Keratinocyte (primary cell): Measurements from ENCODE around the gene CORO2A. TPM values are rescaled to one million over a fixed set of nuclear protein-coding genes. Genes with fewer than 3 reads are reported as not detected.

Source experiments
- DNase-seq: peaks from one replicate; pipeline ENCODE4 v3.0.0-alpha.2; 2011; ENCODE audit warnings: low read depth, missing footprints, low spot score
- FAIRE-seq: peaks from 2 replicates; lab custom pipeline; 2011; peaks lifted over from hg19 to GRCh38; lab: Jason Lieb, UNC
- H2AFZ ChIP-seq: 2 replicates; pipeline ENCODE4 v1.6.0; 2012; ENCODE audit warnings: low read length, control low read depth, inconsistent platforms; ENCODE audit not compliant: control insufficient read depth
- H3K27ac ChIP-seq: 2 replicates; pipeline ENCODE4 v1.5.1; 2011; ENCODE audit warnings: low read length; ENCODE audit not compliant: control insufficient read depth, insufficient read depth
- H3K27me3 ChIP-seq: 3 replicates; pipeline ENCODE4 v1.6.0; 2011; ENCODE audit warnings: low read length; ENCODE audit not compliant: control insufficient read depth, insufficient read depth; ENCODE audit errors: extremely low read depth
- H3K36me3 ChIP-seq, 2 experiments: 2 replicates in 1 of 2; 3 replicates in 1 of 2; pipeline ENCODE4 v1.5.1; 2011; ENCODE audit warnings: low read length in 2 of 2, mild to moderate bottlenecking in 1 of 2; ENCODE audit not compliant: control insufficient read depth in 2 of 2, insufficient read depth in 2 of 2; ENCODE audit errors: extremely low read depth in 1 of 2
- H3K4me1 ChIP-seq: 3 replicates; pipeline ENCODE4 v1.5.1; 2011; ENCODE audit warnings: low read length; ENCODE audit not compliant: control insufficient read depth, insufficient read depth; ENCODE audit errors: extremely low read depth
- H3K4me2 ChIP-seq: 3 replicates; pipeline ENCODE4 v1.6.0; 2011; ENCODE audit warnings: low read depth, low read length; ENCODE audit not compliant: control insufficient read depth, insufficient read depth; ENCODE audit errors: extremely low read depth
- H3K4me3 ChIP-seq, 3 experiments: fragments of 200-600 bp in 1 of 3; sonication (generic) in 1 of 3; 2 replicates in 2 of 3; 3 replicates in 1 of 3; pipeline ENCODE4 v1.5.1; 2011 to 2016; ENCODE audit warnings: low read length in 3 of 3, mild to moderate bottlenecking in 3 of 3, control low read depth in 2 of 3, inconsistent platforms in 1 of 3, low read depth in 1 of 3, mixed read lengths in 1 of 3, mixed run types in 1 of 3, moderate library complexity in 1 of 3; ENCODE audit not compliant: control insufficient read depth in 2 of 3, insufficient read depth in 2 of 3; ENCODE audit errors: extremely low read depth in 1 of 3
- H3K79me2 ChIP-seq: 2 replicates; pipeline ENCODE4 v1.6.0; 2012; ENCODE audit warnings: low read length; ENCODE audit not compliant: control insufficient read depth, insufficient read depth
- H3K9ac ChIP-seq: 3 replicates; pipeline ENCODE4 v1.6.0; 2011; ENCODE audit warnings: low read length; ENCODE audit not compliant: control insufficient read depth, insufficient read depth; ENCODE audit errors: extremely low read depth
- H3K9me1 ChIP-seq: 3 replicates; pipeline ENCODE4 v1.6.0; 2011; ENCODE audit warnings: low read length; ENCODE audit not compliant: control insufficient read depth, insufficient read depth; ENCODE audit errors: extremely low read depth
- H3K9me3 ChIP-seq: 2 replicates; pipeline ENCODE4 v1.5.1; 2012; ENCODE audit warnings: low read depth, low read length; ENCODE audit not compliant: control insufficient read depth
- H4K20me1 ChIP-seq: 3 replicates; pipeline ENCODE4 v1.6.0; 2011; ENCODE audit warnings: low read length; ENCODE audit not compliant: control insufficient read depth, insufficient read depth; ENCODE audit errors: extremely low read depth
- EZH2 ChIP-seq: IDR thresholded peaks from one replicate; pipeline ENCODE4 v1.6.1; 2012; ENCODE audit warnings: inconsistent platforms, mild to moderate bottlenecking, low read length, moderate library complexity
- dilution Hi-C: fragments of 300-500 bp; cut with MboI; formaldehyde crosslinking; loops from one replicate; pipeline ENCODE4 v1.7.0; 2020; ENCODE audit warnings: low sequenced_read_pairs; ENCODE audit not compliant: extremely low pct_ligation_motif_present
- polyA plus RNA-seq, 5 experiments: library from polyadenylated mRNA; depleted of rRNA in 3 of 5; stranded (reverse) in 3 of 5; stranded (forward) in 1 of 5; unstranded in 1 of 5; fragments of >200 nt; gene quantifications; 1 replicate in 1 of 5; 2 replicates in 3 of 5; 3 replicates in 1 of 5; pipeline versions ENCODE4 v1.2.1 to v1.2.3, GENCODE V29; 2011 to 2012; ENCODE audit warnings: missing spikeins in 2 of 5, low read depth in 1 of 5, low replicate concordance in 1 of 5
- TF ChIP-seq, protein P1 (sequence below), 3 experiments: IDR thresholded peaks in 1 of 3; conservative IDR thresholded peaks in 1 of 3; optimal IDR thresholded peaks in 1 of 3; 2 replicates in 2 of 3; 3 replicates in 1 of 3; pipeline versions ENCODE3 to v1.5.1; 2011; ENCODE audit warnings: low read length in 3 of 3, mild to moderate bottlenecking in 3 of 3, moderate library complexity in 2 of 3, control low read depth in 1 of 3, inconsistent platforms in 1 of 3; ENCODE audit not compliant: insufficient read depth in 2 of 3; ENCODE audit errors: extremely low read depth in 1 of 3

CORO2A gene
- polyA plus RNA-seq, 1 donor (not counting 4 experiments of a cell fraction or from before 2014, with no cell fraction given), result 31.7 TPM

DNA sequence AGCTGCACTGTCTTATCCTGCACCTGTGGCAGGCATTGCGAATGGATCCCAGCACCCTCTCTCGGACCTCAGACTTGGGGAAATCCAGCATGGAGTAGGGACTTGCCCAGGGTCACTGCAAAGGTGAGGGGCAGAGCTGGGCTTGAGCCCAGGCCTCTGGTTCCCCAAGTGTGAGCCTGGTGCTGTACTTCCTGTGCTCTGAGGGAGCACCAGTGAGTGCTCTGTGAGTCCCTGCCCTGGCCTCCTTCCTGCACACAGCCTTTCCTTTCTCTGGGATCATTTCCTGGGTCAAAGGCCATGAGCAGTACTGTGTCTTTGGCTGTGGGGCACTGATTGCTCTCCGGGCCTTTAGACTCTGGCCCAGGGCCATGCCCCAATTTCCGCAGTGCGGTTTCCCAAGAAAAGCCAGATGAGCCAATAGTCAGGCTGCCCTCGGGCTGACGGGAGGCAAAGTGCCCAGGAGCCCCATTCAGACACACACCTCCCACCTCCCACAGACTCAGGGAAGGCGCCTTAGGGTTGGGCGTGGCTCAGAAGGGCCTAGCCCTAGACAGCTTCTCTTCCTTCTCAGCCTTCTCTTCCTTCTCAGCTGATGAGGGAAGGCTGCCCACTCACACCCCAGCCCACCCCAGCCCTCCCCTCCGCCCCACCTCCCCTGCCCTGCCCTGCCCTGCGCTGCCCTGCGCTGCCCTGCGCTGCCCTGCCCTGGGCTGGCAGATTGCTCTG lies 50.1 kb downstream of the CORO2A start:
- Histone ChIP-seq H2AFZ (no peak overlapping the region), H3K27me3 (no peaks in the 10 kb centered on the region), H3K79me2 (peaks cover 5% of the 10 kb centered on the region), H3K4me3 (no peak overlapping the region), H3K27ac (no peak overlapping the region), H3K4me2 (no peak overlapping the region), H3K9me1 (no peaks in the 10 kb centered on the region), H3K9ac (no peak overlapping the region), H3K36me3 (peaks cover 6 to 13% of the 10 kb centered on the region in 2 experiments), H3K4me1 (peaks cover 41% of the 10 kb centered on the region), H3K9me3 (no peaks in the 10 kb centered on the region), H4K20me1 (peaks cover 3% of the 10 kb centered on the region)
- TF ChIP-seq, protein P1, sequence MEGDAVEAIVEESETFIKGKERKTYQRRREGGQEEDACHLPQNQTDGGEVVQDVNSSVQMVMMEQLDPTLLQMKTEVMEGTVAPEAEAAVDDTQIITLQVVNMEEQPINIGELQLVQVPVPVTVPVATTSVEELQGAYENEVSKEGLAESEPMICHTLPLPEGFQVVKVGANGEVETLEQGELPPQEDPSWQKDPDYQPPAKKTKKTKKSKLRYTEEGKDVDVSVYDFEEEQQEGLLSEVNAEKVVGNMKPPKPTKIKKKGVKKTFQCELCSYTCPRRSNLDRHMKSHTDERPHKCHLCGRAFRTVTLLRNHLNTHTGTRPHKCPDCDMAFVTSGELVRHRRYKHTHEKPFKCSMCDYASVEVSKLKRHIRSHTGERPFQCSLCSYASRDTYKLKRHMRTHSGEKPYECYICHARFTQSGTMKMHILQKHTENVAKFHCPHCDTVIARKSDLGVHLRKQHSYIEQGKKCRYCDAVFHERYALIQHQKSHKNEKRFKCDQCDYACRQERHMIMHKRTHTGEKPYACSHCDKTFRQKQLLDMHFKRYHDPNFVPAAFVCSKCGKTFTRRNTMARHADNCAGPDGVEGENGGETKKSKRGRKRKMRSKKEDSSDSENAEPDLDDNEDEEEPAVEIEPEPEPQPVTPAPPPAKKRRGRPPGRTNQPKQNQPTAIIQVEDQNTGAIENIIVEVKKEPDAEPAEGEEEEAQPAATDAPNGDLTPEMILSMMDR (optimal IDR thresholded peaks at IDR 0.05 in 1 of 3, IDR thresholded peaks at IDR 0.05 in 1 of 3, conservative IDR thresholded peaks at IDR 0.05 in 1 of 3; ENCODE audit: extremely low read depth in 1 of 3, insufficient read depth in 2 of 3, low read length in 3 of 3), result peak in 1 of 3 experiments; percentile 2
- TF ChIP-seq EZH2, result no peak
- dilution Hi-C loops, result no loop called here
- peak; percentile 46 for DNase-seq
- peak; percentile 80 for FAIRE-seq

DNA sequence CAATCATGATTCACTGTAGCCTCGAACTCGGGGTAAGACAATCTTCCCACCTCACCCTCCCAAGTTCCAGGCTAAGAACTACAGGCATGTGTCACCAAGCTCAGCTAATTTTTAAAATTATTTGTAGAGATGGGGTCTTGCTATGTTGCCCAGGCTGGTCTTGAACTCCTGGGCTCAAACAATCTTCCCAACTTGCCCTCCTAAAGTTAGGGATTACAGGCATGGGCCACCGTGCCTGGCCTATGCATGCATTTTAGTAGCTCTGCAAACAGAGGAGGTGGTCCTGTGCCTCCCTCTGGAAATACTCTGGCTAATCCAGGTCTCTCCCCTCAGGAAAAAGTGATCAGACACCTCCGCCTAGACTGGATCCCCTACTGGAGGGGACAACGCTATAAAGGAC lies 51.9 kb downstream of the CORO2A start:
- Histone ChIP-seq H3K27me3 (no peaks in the 10 kb centered on the region), H3K36me3 (peaks cover 13 to 26% of the 10 kb centered on the region in 2 experiments), H3K9me3 (no peaks in the 10 kb centered on the region), H3K4me2 (no peak overlapping the region), H3K79me2 (peaks cover 5% of the 10 kb centered on the region), H3K9ac (no peak overlapping the region), H3K4me1 (peaks cover 23% of the 10 kb centered on the region), H2AFZ (no peak overlapping the region), H3K9me1 (no peaks in the 10 kb centered on the region), H3K27ac (no peak overlapping the region), H3K4me3 (no peak overlapping the region), H4K20me1 (no peaks in the 10 kb centered on the region)
- TF ChIP-seq, protein P1 (optimal IDR thresholded peaks at IDR 0.05 in 1 of 3, IDR thresholded peaks at IDR 0.05 in 1 of 3, conservative IDR thresholded peaks at IDR 0.05 in 1 of 3; ENCODE audit: extremely low read depth in 1 of 3, insufficient read depth in 2 of 3, low read length in 3 of 3), result no peak
- TF ChIP-seq EZH2, result no peak
- FAIRE-seq (no peak), DNase-seq (no peak)
- dilution Hi-C loops, result no loop called here
